ENCODE results near the gene NPPA. TPM values are rescaled to one million over a fixed set of nuclear protein-coding genes. Genes with fewer than 3 reads are reported as not detected.
A peak's percentile ranks its signal among the peaks of the same experiment; 100 is the strongest.

The NPPA gene
- total and polyA plus RNA-seq, 12 donors = 0.17 to 2.7 TPM; not detected in 10

- intact Hi-C loops (cut with DNase I) = loop anchor here (10.0 kb wide), 1 partner anchor 123 kb away; no protein-coding TSS in a partner anchor
- Histone ChIP-seq H3K27me3 (no peaks in the 10 kb centered on the region), H3K9me3 (replicated peaks in 1 of 3) (no peaks in the 10 kb centered on the region), H3K36me3 (replicated peaks in 1 of 2) (peaks cover 0 to 70% of the 10 kb centered on the region in 2 donors), H3K27ac (peak overlapping the region in 1 of 5 donors; percentile 23), H3K4me3 (no peak overlapping the region), H3K4me1 (replicated peaks in 1 of 2) (peaks cover 0 to 13% of the 10 kb centered on the region in 2 donors)
- 63 to 71% (median 71%) methylated on average over 14 to 17 of the region's 17 CpGs for WGBS, 4 donors
- TF ChIP-seq CTCF (IDR thresholded peaks at IDR 0.05) = no peak
- TF ChIP-seq POLR2A (IDR thresholded peaks at IDR 0.05) = no peak
- DNase-seq = peak in 1 of 7 donors; percentile 66
Observed at GRCh38 chr1:11841245-11842153, 6.1 kb downstream of the NPPA start.

GRCh38 chr1:11839727-11840705 lies 7.6 kb downstream of the NPPA start:
- Histone ChIP-seq H3K27me3 (no peaks in the 10 kb centered on the region), H3K9me3 (replicated peaks in 1 of 3) (no peaks in the 10 kb centered on the region), H3K27ac (no peak overlapping the region), H3K4me3 (no peak overlapping the region), H3K4me1 (replicated peaks in 1 of 2) (peaks cover 0 to 13% of the 10 kb centered on the region in 2 donors), H3K36me3 (replicated peaks in 1 of 2) (peaks cover 0 to 82% of the 10 kb centered on the region in 2 donors)
- TF ChIP-seq CTCF (IDR thresholded peaks at IDR 0.05) (no peak), POLR2A (IDR thresholded peaks at IDR 0.05) (no peak)
- no peak for DNase-seq
- 86 to 91% (median 86%) methylated on average over 14 to 20 of the region's 20 CpGs for WGBS, 4 donors
- intact Hi-C loops (cut with DNase I) = loop anchor here (5.0 to 10.0 kb wide), 2 partner anchors 57 to 125 kb away; no protein-coding TSS in a partner anchor

- DNase-seq = peak; percentile 68 to 88 (median 79)
- Histone ChIP-seq H3K4me3 (no peak overlapping the region), H3K27ac (no peak overlapping the region), H3K9me3 (replicated peaks in 1 of 3) (no peaks in the 10 kb centered on the region), H3K4me1 (replicated peaks in 1 of 2) (peaks cover 0 to 13% of the 10 kb centered on the region in 2 donors), H3K27me3 (no peaks in the 10 kb centered on the region), H3K36me3 (replicated peaks in 1 of 2) (peaks cover 0 to 87% of the 10 kb centered on the region in 2 donors)
- peak; percentile 91 to 99 (median 97) for TF ChIP-seq CTCF (IDR thresholded peaks at IDR 0.05)
- no peak for TF ChIP-seq POLR2A (IDR thresholded peaks at IDR 0.05)
- intact Hi-C loops (cut with DNase I) = loop anchor here in 1 of 2 donors (5.0 kb wide), 1 partner anchor 59 kb away; no protein-coding TSS in a partner anchor
- 52 to 60% (median 55%) methylated on average over 31 to 40 of the region's 40 CpGs for WGBS, 4 donors
Observed at GRCh38 chr1:11838349-11839272, 9.0 kb downstream of the NPPA start.

All from adrenal gland (tissue), 12 donors.